GM21737 (cell line): ENCODE data around the gene NABP2.

Source experiments
- ATAC-seq: cut with Tn5 transposase; IDR thresholded peaks from one replicate; pipeline ENCODE4 v1.9.1; 2021; ENCODE audit warnings: mild to moderate bottlenecking, moderate library complexity; ENCODE audit not compliant: unreplicated experiment

Gene NABP2

DNA sequence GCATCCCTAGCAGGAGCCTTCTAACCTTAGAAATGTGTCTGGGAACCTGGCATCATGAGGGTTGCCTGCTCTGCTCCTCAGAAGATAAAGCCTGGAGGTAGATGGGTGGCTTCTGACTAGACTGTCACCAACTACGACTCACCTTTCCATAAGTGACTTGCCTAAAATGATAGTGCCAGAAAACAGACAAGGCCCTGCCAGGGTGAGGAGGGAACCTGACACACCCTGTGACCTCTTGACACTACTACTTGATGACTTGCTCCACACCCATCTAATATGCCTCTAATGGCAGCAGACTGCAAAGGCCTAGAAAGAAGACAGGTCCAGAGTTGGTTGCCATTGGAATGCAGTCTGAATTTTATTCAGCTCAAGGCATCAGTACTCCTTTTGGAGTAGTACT is 11.8 kb upstream of the NABP2 start:
- ATAC-seq, result no peak

DNA sequence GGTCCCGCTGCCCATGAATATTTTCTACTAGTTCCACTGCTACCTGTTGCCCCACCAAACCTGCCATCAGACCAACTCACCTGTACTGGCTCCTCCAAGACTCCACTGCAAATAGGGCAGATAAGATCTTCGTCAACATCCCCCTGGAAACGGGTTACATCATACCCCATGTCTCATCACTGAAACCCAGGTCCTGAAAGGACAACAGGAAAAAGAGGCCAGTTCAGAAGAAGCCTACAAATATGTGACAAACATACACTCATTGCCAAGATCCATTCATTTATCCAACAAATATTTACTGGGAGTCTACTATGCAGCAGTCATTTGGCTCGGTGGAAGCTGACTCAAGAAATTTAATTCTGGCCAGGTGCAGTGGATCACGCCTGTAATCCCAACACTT is 10.3 kb upstream of the NABP2 start:
- no peak for ATAC-seq

DNA sequence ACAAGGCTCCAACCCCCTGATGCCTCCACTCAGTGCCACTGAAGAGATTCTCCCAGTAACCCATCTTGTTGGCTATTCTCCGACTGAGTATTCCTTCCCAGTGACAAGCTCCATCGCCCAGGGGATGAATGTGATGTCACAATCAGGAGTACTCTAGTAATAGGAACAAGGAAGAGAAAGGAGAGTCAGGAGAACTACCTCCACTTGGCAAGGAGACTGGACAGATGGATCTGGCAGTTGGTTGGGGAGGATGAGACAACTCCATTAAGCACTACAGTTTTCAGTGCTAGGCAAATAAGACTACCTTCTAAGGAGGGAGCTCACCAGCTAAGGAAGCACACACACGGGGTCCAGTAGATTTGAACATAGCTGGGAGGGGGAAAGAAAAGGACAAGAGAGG is 7.7 kb upstream of the NABP2 start:
- ATAC-seq, result no peak

GRCh38 chr12:56219840-56220239 is 4.3 kb upstream of the NABP2 start:
- no peak for ATAC-seq

DNA sequence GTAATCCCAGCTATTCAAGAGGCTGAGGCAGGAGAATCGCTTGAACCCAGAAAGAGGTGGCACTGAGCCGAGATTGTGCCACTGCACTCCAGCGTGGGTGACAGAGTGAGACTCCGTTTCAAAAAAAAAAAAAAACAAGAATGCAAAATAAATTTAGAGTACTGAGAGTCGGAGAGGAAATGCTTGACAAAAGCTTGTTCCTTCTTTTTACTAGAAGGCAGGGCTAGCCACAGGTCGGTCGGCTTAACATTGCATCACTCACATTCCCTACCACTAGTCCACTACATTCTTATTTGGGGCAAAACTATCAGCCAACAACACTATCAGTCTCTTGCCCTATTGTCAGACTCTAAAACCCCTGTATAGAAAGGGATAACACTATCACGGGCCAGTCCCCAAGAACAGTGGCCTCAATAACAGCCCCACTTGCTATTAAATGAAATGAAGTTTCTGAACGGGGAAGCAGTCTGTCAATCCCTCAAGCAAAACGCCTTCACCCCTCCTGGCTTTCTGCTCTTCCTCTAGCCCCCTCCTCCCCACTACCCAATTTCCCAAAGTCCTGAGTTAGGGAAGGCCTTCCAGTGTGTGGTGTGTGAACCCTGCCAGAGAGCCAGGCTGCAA is 3.4 kb upstream of the NABP2 start:
- ATAC-seq, result no peak

DNA sequence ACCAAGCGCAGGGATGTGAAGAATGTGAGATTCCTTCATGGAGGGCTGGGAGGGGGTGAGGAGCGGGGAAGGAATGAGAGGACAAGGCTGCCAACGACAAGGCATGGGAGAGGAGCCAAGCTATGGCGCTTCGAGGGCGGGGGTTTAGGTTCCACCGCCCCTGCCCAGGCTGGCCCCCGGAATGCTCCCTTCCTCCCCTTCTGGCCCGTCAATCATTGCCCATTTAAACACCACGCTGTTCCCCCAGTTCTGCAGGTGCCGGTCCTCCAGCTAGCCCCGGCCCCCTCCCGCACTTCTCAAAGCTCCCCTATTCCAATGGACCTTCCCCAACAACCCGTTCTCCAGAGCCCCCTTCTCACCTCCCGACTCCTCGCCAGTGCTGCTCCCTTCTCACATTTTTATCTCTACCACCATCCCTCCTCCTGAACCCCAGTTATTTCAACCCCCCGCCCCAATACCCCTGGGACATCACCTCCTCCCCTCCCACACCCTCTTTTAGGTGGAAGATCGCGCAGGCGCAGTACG is 2.8 kb upstream of the NABP2 start:
- ATAC-seq, result peak; percentile 8

- ATAC-seq, result peak; percentile 73
Observed at GRCh38 chr12:56221757-56222530, 2.2 kb upstream of the NABP2 start, which contains the start of gene RNF41. Gene RNF41, minus strand, starts transcription at chr12:56221922. Its CDS starts 7,875 bp downstream, at chr12:56214047.

GRCh38 chr12:56222531-56222895 is 1.6 kb upstream of the NABP2 start:
- ATAC-seq, result no peak

DNA sequence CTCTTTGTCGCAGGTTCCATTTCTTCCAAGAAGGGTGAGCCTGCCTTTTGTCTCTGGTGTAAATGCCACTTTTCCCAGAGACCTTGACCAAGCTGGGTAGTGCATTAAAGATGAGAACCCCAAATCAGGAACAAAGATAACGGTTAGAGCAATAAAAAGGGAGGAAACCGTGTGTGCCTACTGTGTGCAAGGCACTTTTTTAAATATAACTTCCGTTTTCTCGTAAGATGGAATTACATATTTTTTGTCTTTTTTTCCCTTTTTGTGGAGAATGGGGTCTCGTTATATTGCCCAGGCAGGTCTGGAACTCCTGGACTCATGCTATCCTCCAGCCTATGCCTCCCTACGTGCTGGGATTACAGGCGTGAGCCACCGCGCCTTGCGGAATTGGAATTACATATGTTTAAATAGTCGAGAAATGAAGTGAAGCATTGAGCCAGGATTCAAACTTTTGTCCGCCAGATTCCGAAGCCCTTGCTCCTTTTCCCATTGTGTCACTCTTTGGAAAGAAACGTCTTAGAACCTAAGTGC is 506 bp upstream of the NABP2 start:
- no peak for ATAC-seq

DNA sequence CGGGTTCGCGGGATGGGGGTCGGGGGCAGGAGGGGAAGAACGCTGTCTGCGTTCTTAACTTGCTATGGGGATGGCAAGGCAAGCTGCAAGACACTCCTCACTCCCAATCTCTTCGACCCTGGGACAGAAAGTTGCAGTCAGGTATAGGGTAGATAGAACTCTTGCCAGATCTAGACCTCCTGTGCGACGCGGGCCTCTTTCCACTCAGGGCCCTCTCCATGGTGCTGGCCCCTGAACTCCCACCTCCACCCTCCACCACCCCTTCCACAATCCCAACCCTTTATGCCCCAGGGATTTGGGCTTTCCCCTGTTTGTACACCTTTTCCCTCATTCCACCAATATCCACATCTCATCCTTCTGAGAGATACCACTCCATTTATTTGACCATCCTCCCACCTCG is 812 bp downstream of the NABP2 start:
- ATAC-seq, result no peak

DNA sequence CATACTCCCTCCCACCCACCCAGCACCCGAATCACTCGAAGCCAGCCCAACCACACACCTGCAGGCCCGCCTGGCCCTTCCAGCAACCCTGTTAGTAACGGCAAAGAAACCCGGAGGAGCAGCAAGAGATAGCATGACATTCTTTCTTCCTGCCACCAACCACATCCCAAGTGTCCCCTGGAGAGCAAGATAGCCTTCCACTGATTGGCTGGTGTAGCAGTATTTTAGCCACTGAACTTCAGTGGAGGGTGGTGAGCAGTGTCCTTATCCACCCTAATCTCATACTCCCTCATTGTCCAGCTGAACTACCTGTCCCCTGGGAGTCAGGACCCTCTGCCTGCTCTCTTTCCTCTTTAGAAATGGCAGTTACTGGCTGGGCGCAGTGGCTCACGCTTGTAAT is 4.9 kb downstream of the NABP2 start:
- ATAC-seq, result no peak

- no peak for ATAC-seq
Observed at GRCh38 chr12:56229916-56230431, 5.8 kb downstream of the NABP2 start, which contains the start of gene SLC39A5. Gene SLC39A5, plus strand, starts transcription at chr12:56230051. Its CDS starts 1,224 bp downstream, at chr12:56231275.

GRCh38 chr12:56230432-56231183 is 6.5 kb downstream of the NABP2 start:
- ATAC-seq, result no peak

GRCh38 chr12:56231184-56231582 is 7.0 kb downstream of the NABP2 start:
- no peak for ATAC-seq

GRCh38 chr12:56234746-56235436 is 10.7 kb downstream of the NABP2 start:
- no peak for ATAC-seq

DNA sequence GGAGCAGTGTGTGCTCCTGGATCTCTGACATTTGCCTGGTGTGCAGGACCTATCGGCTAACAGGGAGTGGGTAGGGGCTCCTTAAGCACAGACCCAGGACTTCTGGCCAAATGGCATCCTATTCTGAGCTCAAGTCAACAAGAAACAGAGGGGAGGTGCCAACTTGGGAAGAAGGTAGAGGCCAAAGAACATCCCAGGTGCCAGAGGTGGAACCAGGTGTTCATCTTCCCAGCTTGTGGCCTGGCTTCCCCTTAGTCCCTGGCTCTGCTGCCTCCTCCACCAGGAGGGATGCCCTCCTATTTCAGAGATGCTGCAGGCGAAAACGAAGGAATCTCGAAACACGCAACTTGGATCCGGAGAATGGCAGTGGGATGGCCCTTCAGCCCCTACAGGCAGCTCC is 11.9 kb downstream of the NABP2 start:
- ATAC-seq, result no peak

- no peak for ATAC-seq
Observed at GRCh38 chr12:56236985-56237384, 12.8 kb downstream of the NABP2 start.

DNA sequence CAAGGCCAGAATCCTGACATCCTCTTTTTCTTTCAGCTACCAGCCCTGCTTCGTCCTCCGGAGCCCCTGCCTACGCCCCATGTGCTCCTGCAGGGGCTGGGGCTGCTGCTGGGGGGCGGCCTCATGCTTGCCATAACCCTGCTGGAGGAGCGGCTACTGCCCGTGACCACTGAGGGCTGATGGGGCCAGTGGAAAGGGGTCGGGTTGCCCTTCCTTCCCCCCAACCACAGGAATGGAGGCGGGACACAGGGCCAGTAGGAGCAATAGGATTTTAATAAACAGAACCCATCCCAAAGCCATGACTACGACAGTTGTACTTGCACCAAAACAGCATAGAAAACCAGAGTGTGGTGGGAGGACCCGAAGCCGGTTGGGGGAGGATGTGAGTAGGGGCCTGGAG is 13.4 kb downstream of the NABP2 start:
- no peak for ATAC-seq

GRCh38 chr12:56241424-56242303 is 17.5 kb downstream of the NABP2 start:
- ATAC-seq, result no peak
